Transverse colon (tissue), 4 donors: ENCODE measurements around the gene UNC5B.

Experiments
- CTCF ChIP-seq, 5 experiments: fragments of 200-600 bp in 3 of 5; fragments of 450-650 bp in 2 of 5; sonication (generic) in 3 of 5; IDR thresholded peaks; 1 replicate in 2 of 5; 2 replicates in 3 of 5; pipeline ENCODE4 v1.5.1; 2016 to 2017; ENCODE audit warnings: antibody characterized with exemption in 5 of 5, inconsistent platforms in 3 of 5, mild to moderate bottlenecking in 2 of 5, moderate library complexity in 1 of 5
- POLR2AphosphoS5 ChIP-seq, 3 donors: sonication (generic); formaldehyde crosslinking; IDR thresholded peaks; one replicate each; pipeline ENCODE4 v1.6.1; 2016; ENCODE audit warnings: antibody characterized with exemption in 3 of 3

- no peak for TF ChIP-seq POLR2AphosphoS5 (IDR thresholded peaks at IDR 0.05)
- no peak for TF ChIP-seq CTCF (IDR thresholded peaks at IDR 0.05)
Measured at GRCh38 chr10:71334221-71334791, 121.9 kb downstream of the UNC5B start.
